GM12801 (cell line): Measurements from ENCODE around the gene SNCB.

Experiments used
- TF ChIP-seq, protein P1 (sequence below): IDR thresholded peaks from one replicate; pipeline ENCODE4 v1.5.1; 2011; ENCODE audit warnings: control low read depth; ENCODE audit not compliant: insufficient read length; ENCODE audit errors: extremely low read depth

Gene SNCB

DNA sequence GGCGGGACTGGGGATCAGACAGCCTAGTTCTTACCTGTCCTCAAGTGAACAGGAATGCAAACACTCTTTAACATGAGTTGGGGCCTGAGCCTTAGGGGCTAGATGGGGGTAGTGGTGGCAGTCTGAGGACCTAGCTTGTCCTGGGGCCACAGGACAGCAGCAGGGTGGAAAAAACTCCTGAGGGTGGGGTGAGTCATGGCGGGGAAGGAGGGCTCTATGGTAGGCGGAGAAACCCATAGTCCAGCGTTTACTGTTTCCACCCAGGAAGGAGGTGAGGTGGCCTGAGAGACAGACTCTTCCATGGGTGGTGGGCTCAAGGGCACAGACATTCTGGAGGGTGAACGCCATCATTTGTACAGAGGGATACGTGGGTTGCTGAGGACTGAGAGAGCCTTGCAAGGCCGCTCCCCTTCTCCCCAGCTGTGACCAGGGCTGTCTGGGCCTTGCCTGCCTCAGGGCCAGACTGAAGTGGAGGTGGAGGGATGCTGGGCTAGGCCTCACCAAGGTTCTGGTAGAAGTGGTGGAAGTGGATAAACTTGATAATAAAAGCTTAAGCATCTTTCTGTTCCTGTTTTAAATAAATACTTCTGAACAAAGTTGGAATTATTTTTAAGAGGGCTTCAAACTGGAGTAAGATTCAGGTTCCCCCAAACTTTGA is 15.8 kb upstream of the SNCB start:
- TF ChIP-seq, protein P1, sequence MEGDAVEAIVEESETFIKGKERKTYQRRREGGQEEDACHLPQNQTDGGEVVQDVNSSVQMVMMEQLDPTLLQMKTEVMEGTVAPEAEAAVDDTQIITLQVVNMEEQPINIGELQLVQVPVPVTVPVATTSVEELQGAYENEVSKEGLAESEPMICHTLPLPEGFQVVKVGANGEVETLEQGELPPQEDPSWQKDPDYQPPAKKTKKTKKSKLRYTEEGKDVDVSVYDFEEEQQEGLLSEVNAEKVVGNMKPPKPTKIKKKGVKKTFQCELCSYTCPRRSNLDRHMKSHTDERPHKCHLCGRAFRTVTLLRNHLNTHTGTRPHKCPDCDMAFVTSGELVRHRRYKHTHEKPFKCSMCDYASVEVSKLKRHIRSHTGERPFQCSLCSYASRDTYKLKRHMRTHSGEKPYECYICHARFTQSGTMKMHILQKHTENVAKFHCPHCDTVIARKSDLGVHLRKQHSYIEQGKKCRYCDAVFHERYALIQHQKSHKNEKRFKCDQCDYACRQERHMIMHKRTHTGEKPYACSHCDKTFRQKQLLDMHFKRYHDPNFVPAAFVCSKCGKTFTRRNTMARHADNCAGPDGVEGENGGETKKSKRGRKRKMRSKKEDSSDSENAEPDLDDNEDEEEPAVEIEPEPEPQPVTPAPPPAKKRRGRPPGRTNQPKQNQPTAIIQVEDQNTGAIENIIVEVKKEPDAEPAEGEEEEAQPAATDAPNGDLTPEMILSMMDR: no peak

DNA sequence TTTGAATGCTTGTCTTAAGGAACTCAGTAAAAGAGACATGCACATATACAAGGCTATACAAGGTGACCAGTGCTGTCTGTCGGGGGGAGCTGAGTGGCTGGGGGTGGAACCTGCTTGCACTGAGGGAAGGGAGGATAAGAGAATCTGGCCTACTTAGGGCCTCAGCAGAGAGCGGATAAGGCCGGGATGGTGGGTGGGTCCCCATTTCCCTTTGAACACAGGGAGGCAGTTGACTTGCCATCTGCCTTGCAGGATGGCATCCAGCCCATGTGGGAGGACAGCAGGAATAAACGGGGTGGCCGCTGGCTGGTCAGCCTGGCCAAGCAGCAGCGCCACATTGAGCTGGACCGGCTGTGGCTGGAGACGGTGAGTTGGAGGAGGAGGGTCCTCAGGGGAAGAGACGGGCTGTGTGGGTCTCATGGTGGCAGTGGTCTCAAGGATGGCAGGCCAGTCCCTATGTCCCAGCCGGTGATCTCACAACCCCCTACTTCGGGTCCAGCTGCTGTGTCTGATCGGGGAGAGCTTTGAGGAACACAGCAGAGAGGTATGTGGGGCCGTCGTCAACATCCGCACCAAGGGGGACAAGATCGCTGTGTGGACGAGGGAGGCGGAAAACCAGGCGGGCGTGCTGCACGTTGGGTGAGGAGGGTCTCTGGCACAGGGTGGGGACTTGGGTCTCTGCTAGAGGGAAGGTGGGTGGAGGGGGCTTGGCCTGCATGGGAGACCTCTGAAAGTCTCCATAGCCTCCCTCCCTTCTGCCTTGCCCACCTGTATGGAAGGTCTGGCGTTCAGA is 14.7 kb upstream of the SNCB start:
- TF ChIP-seq, protein P1: no peak

DNA sequence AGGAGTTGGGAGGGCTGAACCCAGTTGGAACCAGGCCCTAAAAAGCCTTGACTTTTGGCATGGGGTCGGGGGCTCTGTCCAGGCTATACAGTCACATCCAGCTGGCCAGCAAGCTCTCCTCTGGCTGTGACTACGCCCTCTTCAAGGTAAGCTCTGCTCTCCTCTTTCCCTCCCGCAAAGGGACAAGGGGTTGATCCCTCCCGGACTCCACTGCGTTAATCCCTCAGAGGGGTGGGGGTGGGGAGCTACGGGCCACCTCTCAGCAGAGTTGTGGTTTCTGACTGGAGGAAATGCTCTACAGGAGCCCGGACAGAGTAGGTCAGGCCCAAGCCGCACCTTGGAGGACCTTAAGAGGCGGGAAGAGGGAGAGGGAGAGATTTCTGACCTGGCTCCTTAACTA is 14.0 kb upstream of the SNCB start:
- TF ChIP-seq, protein P1: no peak

DNA sequence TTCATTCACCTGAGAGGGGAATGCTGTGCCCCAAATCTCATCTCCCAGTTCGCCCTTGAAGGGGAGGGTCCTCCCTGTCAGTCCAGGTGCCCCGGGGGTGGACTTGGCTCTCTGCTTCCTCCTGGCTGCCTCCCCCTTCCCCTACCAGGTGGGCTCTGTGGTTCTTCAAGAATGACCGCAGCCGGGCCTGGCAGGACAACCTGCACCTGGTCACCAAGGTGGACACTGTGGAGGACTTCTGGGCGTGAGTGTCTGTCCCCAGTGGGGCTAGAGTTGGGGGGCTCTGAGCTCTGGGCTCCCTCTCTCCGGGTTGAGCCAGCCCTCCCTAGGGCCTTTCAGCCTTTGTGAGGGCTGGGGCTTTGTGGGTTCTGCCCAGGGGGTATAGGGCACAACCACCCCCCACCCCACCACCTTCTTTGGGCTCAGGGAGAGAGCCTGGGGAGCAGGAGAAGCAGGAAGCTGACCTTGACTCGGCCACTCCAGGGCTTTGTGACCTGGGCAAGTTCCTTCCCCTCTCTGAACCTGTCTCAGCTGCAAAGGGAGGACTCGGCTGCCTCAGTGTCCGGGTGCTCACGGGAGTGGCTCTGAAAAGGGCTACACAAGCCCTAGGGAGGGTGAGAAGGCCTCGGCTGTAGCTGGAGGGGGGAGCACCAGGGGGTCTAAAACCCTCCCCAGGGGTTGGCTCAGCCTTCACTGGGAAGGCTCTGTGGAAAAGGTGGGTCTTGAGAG is 13.3 kb upstream of the SNCB start:
- TF ChIP-seq, protein P1: no peak

DNA sequence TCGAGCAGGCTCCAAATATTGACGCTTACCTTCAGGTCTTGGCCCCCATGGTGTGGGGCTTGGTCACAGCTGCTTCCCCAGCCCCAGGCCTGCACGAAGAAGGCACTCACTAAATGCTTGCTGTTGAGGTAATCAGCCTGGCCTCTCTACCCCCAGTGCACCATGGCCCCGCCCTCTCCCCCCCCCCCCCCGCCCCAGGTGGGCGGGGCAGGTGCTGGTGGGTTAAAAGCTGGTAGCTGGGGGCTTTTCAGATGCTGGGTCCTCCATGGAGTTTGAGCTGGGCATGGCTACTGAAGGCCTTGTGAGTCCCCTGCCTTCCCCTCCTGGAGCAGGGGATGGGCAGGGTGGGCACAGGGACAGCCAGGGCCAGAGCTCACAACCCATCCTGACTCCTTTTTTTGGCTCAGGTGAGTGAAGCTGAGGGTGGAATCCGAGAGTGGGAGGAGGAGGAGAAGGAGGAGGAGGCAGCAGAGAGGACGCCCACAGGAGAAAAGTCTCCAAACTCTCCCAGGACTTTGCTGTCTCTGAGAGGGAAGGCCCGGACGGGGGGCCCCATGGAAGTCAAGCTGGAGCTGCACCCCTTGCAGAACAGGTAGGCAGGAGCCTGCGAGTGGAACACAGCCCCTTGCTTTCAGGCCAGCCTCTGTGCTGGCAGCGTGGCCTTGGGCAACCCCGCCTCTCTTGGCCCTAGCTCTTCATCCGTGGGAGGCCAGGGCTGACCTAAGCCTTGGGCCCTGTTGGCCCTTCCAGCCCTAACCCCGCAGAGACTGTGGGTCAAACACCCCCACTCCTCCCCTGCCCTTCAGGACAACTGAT is 12.5 kb upstream of the SNCB start:
- TF ChIP-seq, protein P1: no peak

DNA sequence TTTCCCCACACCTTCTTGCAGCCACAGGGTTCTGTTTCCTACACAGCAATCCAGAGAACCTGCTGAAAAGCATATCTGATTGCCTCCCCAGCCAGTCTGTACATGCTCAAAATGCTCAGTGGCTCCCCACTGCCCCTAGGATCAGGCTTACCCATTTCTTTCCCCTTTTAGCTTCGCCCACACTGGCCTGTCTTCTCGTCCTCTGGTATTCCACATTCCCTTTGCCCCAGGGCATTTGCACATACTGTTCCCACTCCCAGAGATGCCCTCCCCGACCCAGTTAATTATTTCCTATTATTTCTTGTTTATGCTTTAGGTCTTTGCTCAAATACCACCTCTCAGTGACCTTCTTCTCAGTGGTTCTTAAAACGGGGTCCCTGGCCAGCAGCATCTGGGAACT is 10.3 kb upstream of the SNCB start:
- TF ChIP-seq, protein P1: no peak

DNA sequence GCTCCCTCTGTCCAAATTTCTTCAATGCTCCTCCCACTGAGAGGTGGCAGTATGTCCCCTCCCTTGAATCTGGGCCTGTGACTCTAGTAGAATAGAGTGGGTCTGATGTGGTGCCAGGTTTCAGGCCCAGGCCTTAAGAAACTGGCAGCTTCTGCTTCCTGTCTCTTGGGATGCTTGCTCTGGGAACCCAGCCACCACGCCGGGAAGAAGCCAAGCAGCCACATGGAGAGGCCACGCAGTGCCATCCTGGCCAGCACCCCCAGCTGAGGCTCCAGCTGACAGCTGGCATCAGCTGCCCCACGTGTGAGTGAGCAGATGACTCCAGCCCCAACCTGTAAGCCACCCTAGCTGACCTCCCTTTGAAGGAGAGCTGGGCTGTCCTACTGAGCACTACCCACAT is 9.6 kb upstream of the SNCB start:
- TF ChIP-seq, protein P1: no peak
